ENCODE data around the gene FCGR2B. TPM values are rescaled to one million over a fixed set of nuclear protein-coding genes. Genes with fewer than 3 reads are reported as not detected.
"Not testable (repeated sequence)": the region's sequence is repeated elsewhere in the genome, so short reads cannot be mapped to it uniquely, and the experiment has no call there.

The FCGR2B gene
- total RNA-seq, 2 experiments from 2014 or later = 0.23 to 0.33 TPM

- H3K27me3 Mint-ChIP-seq, H3K9me3 Mint-ChIP-seq, DNase-seq, H3K36me3 Mint-ChIP-seq, POLR2A ChIA-PET: not testable (repeated sequence)
- H3K4me3 Mint-ChIP-seq = peak overlapping the region; percentile 67
- H3K4me1 Mint-ChIP-seq = peaks cover 11% of the 10 kb centered on the region
- peak overlapping the region; percentile 89 for H3K27ac Mint-ChIP-seq
- ATAC-seq (ENCODE audit: low read depth) = peak; percentile 76
Measured at GRCh38 chr1:161636189-161636782, 26.7 kb upstream of the FCGR2B start.

DNA sequence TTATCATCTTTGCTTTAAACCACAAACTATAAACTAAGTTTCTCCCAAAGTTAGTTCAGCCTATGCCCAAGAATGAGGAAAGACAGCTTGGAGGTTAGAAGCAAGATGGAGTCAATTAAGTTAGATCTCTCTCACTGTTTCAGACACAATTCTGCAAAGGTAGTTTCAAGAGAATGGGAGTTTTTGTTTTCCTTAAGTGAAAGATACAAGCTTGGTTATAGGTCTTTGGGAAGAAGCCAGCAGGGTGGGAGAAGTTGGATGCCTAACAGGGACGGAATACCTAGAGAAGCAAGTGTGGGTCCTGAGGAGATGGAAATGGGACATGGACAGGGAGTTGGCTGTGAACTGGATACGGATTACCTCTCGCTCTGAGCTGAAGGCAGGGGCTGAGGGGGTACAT lies 26.0 kb upstream of the FCGR2B start:
- H3K36me3 Mint-ChIP-seq; H3K9me3 Mint-ChIP-seq; DNase-seq; H3K27me3 Mint-ChIP-seq; ATAC-seq (ENCODE audit: low read depth); POLR2A ChIA-PET: not testable (repeated sequence)
- peak overlapping the region; percentile 39 for H3K4me3 Mint-ChIP-seq
- H3K4me1 Mint-ChIP-seq = peaks cover 11% of the 10 kb centered on the region
- peak overlapping the region; percentile 80 for H3K27ac Mint-ChIP-seq

- POLR2A ChIA-PET; H3K4me3 Mint-ChIP-seq; DNase-seq; H3K27ac Mint-ChIP-seq; H3K9me3 Mint-ChIP-seq; ATAC-seq (ENCODE audit: low read depth); H3K36me3 Mint-ChIP-seq; H3K27me3 Mint-ChIP-seq: not testable (repeated sequence)
- H3K4me1 Mint-ChIP-seq = peaks cover 17% of the 10 kb centered on the region
Measured at GRCh38 chr1:161638251-161638993, 24.5 kb upstream of the FCGR2B start.

DNA sequence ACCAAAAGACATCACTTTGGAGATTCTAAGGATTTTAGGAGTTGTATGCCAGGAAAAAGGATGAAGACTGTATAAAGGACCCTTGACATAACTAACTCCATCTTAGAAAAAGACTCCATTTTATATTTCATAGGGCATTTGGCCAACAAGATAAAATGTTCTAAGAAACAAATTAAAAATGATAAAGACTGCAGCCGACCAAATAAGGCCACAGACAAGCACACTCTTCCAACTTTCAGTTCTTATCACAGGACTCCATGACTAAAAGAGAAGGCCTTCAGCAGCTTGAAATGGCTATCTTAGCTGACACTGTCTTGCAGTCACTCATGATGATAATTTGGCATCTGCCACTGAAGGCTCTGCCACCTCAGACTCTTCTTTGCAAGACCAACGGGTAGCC lies 23.7 kb upstream of the FCGR2B start:
- DNase-seq; H3K4me3 Mint-ChIP-seq; H3K27ac Mint-ChIP-seq; H3K27me3 Mint-ChIP-seq; H3K9me3 Mint-ChIP-seq; ATAC-seq (ENCODE audit: low read depth); H3K36me3 Mint-ChIP-seq; POLR2A ChIA-PET: not testable (repeated sequence)
- peaks cover 18% of the 10 kb centered on the region for H3K4me1 Mint-ChIP-seq

- H3K9me3 Mint-ChIP-seq, POLR2A ChIA-PET, DNase-seq, H3K36me3 Mint-ChIP-seq, H3K4me1 Mint-ChIP-seq, H3K27ac Mint-ChIP-seq: not testable (repeated sequence)
- Mint-ChIP-seq H3K27me3 (peaks cover 11% of the 10 kb centered on the region), H3K4me3 (peak overlapping the region; percentile 21)
- peak; percentile 42 for ATAC-seq (ENCODE audit: low read depth)
Measured at GRCh38 chr1:161642697-161643096, 20.2 kb upstream of the FCGR2B start.

DNA sequence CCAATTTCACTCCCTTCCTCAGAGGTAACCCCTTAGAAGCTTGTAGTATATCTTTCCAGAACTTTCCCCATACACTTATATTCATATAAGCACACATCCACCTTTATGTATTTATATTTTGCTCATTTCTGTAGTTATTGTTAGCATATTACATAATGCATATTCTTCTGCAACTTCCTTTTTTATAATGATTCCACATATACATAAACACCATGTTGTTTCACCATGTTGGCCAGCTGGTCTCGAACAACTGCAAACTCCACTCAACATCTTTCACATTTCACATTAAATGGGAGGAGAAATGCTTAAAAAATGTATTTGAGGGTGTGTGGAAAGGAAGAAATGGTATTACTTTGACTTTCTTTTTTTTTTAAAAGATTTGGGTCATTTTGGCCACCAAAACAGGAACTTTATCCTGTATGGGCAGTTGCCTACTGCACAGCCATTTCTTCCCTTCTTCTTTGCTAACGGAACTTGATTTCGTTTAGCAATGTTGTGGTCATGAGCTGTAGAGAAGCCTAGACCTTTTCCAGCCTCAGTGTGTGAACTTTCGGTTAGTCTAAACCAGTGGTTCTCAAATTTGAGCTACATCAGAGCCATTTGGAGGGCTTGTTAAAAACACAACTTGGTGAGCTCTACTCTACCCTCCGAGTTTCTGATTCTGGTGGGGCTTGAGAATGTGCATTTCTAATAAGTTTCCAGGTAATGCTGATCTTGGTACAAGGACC lies 19.3 kb upstream of the FCGR2B start:
- POLR2A ChIA-PET; H3K27ac Mint-ChIP-seq; DNase-seq; H3K9me3 Mint-ChIP-seq; H3K36me3 Mint-ChIP-seq; ATAC-seq (ENCODE audit: low read depth); H3K4me3 Mint-ChIP-seq: not testable (repeated sequence)
- peaks cover 10% of the 10 kb centered on the region for H3K4me1 Mint-ChIP-seq
- peaks cover 13% of the 10 kb centered on the region for H3K27me3 Mint-ChIP-seq

GRCh38 chr1:161644855-161645254 lies 18.1 kb upstream of the FCGR2B start:
- H3K4me3 Mint-ChIP-seq; POLR2A ChIA-PET; H3K36me3 Mint-ChIP-seq; ATAC-seq (ENCODE audit: low read depth); DNase-seq; H3K27ac Mint-ChIP-seq; H3K9me3 Mint-ChIP-seq: not testable (repeated sequence)
- Mint-ChIP-seq H3K4me1 (peaks cover 10% of the 10 kb centered on the region), H3K27me3 (peaks cover 18% of the 10 kb centered on the region)

GRCh38 chr1:161647507-161648360 lies 15.2 kb upstream of the FCGR2B start:
- H3K36me3 Mint-ChIP-seq, H3K4me3 Mint-ChIP-seq, DNase-seq, H3K4me1 Mint-ChIP-seq, H3K9me3 Mint-ChIP-seq, POLR2A ChIA-PET, H3K27ac Mint-ChIP-seq: not testable (repeated sequence)
- peaks cover 25% of the 10 kb centered on the region for H3K27me3 Mint-ChIP-seq
- ATAC-seq (ENCODE audit: low read depth) = peak; percentile 73

GRCh38 chr1:161653541-161653940 lies 9.4 kb upstream of the FCGR2B start:
- peaks cover 13% of the 10 kb centered on the region for H3K27me3 Mint-ChIP-seq
- DNase-seq; POLR2A ChIA-PET; H3K27ac Mint-ChIP-seq; H3K36me3 Mint-ChIP-seq; H3K4me3 Mint-ChIP-seq; ATAC-seq (ENCODE audit: low read depth); H3K9me3 Mint-ChIP-seq; H3K4me1 Mint-ChIP-seq: not testable (repeated sequence)

DNA sequence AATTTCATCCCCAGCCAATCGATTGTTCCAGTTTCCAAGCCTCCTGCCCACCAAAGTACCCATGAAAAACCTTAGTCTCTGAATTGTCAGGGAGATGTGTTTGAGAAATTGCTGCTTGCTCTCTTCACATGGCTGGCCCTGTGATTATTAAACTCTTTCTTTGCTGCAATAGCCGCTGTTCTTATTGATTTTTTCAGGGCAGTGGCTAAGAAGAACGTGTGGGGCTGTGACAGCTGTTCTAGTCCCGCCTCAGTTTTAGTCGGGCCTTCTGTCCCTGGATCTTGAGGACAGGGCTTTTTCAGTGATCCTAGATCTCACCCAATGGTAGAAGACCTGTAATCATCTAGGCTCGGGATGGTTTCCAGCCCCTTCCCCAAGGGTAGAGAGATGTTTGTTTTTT lies 9.0 kb upstream of the FCGR2B start:
- ATAC-seq (ENCODE audit: low read depth); H3K4me3 Mint-ChIP-seq; H3K27ac Mint-ChIP-seq; DNase-seq; H3K9me3 Mint-ChIP-seq; POLR2A ChIA-PET; H3K36me3 Mint-ChIP-seq; H3K4me1 Mint-ChIP-seq: not testable (repeated sequence)
- peaks cover 13% of the 10 kb centered on the region for H3K27me3 Mint-ChIP-seq

DNA sequence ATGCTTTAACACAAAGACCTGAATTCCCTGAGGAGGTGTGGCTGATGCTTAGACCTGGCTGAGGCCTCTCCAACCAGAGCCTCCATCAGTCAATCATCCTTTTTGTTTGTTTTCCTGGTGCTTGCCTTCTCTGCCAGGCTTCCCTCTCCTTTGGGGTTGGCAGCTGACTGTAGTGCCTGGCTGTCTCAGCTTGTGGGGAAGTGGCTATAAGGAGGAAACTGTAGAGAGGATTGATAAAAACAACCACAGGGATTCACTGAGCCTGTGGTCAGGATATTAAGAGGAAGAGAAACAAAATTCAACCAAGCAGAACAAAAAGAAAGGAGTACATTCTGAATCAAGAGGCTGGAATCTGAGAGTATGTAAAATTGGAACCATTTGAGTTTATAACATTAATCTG lies 4.4 kb upstream of the FCGR2B start:
- H3K27me3 Mint-ChIP-seq; H3K36me3 Mint-ChIP-seq; H3K9me3 Mint-ChIP-seq; POLR2A ChIA-PET; H3K27ac Mint-ChIP-seq; DNase-seq; ATAC-seq (ENCODE audit: low read depth); H3K4me1 Mint-ChIP-seq; H3K4me3 Mint-ChIP-seq: not testable (repeated sequence)

DNA sequence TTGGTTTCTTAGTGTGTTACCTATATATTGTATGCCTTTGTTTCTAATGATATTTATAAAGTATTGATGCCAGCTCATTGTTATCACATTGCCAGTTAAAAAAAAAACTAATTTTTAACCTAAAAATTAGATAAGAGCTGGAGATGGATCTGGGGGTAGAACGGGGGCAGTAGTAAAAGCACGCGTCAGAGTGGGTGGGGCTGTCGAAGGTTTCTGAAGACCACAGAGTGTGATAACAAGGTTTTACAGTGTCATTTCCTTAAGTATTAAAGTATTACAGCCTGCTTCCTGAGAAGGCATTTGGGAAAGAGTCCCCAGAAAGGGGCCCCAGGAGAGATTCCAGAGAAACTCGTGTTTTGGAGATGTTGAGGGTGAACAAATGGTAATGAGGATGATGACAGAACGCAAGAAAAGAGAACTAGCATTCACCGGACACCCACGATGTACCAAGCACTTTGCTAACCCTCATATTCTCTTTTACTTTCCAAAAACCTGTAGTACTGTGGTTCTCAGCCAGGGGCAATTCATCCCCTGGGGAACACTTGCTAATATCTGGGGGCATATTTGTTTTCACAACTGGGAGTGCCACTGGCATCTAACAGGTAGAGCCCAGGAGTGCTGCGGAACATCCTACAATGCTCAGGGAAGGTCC lies 1.2 kb upstream of the FCGR2B start:
- peak; percentile 50 for ATAC-seq (ENCODE audit: low read depth)
- H3K4me3 Mint-ChIP-seq, H3K27me3 Mint-ChIP-seq, POLR2A ChIA-PET, DNase-seq, H3K4me1 Mint-ChIP-seq, H3K27ac Mint-ChIP-seq, H3K9me3 Mint-ChIP-seq, H3K36me3 Mint-ChIP-seq: not testable (repeated sequence)

- H3K4me3 Mint-ChIP-seq; POLR2A ChIA-PET; H3K27ac Mint-ChIP-seq; DNase-seq; H3K4me1 Mint-ChIP-seq; H3K36me3 Mint-ChIP-seq; ATAC-seq (ENCODE audit: low read depth); H3K27me3 Mint-ChIP-seq; H3K9me3 Mint-ChIP-seq: not testable (repeated sequence)
Measured at GRCh38 chr1:161663569-161663968, 626 bp downstream of the FCGR2B start.
